VCaP (cell line): ENCODE measurements around the gene GSTM1.

ENCODE experiments used
- H3K27ac ChIP-seq: fragments of 450-650 bp; 2 replicates; pipeline ENCODE4 v1.5.1; 2017
- TF ChIP-seq, protein P1 (sequence below): fragments of 450-650 bp; conservative IDR thresholded peaks from 2 replicates; pipeline ENCODE4 v1.5.1; 2017; ENCODE audit warnings: mild to moderate bottlenecking, moderate library complexity

GSTM1 gene

DNA sequence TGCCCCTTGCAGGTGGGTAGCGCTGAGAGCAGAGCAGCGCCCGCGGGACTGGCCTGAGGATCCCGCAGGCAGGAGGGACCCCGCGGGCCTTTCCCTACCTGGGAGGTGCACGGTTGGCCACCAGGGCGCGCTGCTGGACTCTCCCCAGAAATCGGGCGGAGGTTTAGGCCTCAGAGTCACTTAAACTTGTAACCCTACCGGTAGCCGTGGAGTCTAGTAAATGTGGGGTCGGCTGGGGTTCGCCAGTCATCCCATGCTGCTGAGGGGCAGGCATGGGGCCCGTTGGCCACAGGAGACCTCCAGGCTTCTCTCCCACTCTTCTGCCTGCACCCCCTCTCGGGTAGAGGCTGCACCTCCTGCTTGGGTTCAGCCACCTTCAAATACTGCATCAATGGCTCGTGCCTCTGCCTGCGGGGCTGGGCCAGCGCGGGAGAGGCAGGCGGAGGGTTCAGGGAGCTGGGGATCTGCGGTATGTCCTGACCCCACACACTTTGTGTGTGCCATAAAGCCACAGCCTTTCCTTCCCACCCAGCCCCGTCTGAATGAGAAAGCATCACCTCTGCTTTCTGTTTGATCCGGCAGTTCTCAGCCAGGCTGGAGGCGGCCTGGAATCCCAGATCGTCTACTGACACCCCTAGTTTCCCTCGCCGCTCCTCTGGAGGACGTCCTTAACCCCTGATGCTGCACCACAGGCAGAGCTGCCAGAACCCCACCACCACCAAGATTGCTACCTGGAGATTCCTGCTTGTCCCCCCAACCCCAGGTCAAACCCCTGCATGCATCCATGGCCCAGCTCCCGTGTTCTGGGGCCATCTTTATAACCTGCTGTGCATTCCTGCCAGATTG is 44.0 kb upstream of the GSTM1 start:
- no peak overlapping the region for H3K27ac ChIP-seq
- TF ChIP-seq, protein P1, sequence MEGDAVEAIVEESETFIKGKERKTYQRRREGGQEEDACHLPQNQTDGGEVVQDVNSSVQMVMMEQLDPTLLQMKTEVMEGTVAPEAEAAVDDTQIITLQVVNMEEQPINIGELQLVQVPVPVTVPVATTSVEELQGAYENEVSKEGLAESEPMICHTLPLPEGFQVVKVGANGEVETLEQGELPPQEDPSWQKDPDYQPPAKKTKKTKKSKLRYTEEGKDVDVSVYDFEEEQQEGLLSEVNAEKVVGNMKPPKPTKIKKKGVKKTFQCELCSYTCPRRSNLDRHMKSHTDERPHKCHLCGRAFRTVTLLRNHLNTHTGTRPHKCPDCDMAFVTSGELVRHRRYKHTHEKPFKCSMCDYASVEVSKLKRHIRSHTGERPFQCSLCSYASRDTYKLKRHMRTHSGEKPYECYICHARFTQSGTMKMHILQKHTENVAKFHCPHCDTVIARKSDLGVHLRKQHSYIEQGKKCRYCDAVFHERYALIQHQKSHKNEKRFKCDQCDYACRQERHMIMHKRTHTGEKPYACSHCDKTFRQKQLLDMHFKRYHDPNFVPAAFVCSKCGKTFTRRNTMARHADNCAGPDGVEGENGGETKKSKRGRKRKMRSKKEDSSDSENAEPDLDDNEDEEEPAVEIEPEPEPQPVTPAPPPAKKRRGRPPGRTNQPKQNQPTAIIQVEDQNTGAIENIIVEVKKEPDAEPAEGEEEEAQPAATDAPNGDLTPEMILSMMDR, result peak; percentile 93

DNA sequence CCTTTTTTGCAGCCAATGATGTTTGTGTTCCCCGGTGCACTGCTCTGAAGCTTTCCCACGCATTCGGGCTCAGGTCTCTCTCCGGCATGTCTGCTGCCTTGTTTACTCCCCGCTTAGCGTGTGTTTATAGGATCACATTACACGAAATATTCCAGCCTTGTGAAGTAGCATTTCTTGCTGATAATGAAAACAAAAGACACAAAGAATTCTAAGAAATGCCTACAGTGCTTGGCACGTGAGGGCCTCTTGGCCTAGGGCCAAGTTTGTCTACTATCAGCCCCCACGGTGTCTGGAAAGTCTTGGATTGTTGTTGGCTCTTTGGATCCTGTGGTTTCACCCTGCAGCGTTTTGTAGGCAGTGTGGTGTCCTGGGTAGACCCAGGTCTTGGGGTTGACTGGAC is 42.9 kb upstream of the GSTM1 start:
- TF ChIP-seq, protein P1, result no peak
- H3K27ac ChIP-seq, result no peak overlapping the region

DNA sequence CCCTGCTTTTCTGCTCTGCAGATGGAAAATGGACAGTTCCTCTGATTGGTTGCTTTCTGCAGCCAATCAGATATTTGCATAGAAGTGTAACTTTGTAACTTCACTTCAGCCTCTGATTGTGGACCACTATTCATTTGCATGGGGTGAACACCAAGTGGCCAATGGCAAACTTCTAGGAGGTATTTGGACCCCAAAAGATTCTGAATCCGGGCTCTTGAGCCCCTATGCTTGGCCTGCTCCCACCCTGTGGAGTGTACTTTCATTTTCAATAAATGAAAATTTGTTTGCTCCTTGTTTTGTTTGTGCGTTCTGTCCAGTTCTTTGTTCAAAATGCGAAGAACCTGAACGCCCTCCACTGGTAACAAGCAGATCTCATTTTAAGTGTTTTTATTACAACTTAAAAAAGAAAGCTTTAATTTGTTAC is 38.1 kb upstream of the GSTM1 start:
- TF ChIP-seq, protein P1, result peak; percentile 74
- no peak overlapping the region for H3K27ac ChIP-seq

DNA sequence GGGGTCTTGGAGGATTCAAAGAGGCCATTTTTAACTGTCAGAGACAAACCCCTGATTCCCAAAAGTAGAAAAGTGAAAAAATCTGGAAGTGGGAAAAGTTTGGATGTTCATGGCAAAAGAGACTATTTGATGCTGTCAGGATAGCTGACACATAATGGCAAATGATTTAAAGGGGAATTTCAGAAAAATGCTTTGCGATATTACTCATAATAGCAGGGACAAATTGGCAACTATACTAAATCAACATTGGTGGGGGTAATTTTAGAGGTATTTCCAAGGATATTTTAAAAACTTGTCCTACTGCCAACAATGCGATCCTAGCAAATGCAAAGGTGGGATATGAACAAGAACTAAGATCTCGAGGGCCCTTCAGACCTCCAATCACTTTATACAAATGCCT is 37.0 kb upstream of the GSTM1 start:
- no peak overlapping the region for H3K27ac ChIP-seq
- TF ChIP-seq, protein P1, result no peak

DNA sequence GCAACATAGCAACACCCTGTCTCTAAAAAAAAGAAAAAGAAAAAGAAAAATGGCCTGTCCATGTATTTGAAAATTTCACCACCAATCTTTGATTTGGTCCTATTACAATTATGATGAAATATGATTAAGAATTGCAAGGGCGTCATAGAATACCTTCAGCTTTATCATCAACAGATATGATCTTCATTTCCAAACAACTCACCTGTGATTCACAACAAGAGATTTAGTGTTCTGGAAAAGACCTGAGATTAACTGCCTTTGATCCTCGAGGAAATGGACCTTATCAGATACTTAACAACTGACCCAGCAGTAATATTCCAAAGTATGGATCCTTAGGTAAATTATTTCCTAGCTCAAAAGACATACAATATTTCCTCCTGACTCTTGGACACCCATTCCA is 35.2 kb upstream of the GSTM1 start:
- H3K27ac ChIP-seq, result no peak overlapping the region
- TF ChIP-seq, protein P1, result no peak

DNA sequence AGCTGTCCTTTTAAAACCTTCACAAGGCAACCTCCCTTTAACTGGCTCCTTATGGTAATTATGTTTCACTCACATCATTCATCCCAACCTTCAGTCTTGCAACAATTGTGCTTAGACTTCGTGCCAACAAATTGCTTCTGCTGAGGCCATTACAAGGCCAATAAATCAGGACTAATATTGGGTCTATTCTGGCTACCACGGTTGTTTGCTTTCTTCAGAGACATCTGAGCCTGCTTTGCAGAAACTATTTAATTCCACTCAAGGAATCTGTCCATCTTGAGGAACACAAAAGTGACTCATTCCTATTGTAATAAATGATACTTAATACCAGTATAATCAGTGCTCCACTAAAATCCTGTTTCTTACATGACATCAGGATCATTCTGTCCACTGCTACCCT is 34.3 kb upstream of the GSTM1 start:
- TF ChIP-seq, protein P1, result no peak
- H3K27ac ChIP-seq, result no peak overlapping the region

DNA sequence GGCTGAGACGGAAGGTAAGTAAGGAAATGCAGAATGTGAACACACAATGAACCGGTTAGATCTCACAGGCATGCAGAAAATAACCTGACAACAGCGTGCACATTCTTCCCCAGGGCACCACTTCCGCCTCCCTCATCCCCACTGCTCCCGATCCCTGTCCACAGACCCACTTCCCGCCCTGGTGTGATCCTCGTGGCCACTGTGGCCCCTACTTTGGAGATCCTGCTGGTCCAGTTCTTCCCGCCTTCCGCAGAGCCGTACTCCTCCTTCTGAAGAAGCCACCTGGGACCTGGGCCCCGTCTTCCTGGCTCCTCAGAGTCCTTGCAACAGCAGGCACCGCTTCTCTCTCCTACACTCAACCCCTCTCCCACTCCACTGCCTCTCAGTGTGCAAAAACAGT is 33.1 kb upstream of the GSTM1 start:
- H3K27ac ChIP-seq, result no peak overlapping the region
- TF ChIP-seq, protein P1, result no peak
